Endothelial cell of umbilical vein (primary cell): ENCODE measurements around the gene TWIST2. TPM values are rescaled to one million over a fixed set of nuclear protein-coding genes. Genes with fewer than 3 reads are reported as not detected.

Source experiments
- BruUV-seq: library from RNA; stranded (reverse); fragments of 400-500 nt; replicated peaks from 2 replicates; lab custom pipeline; 2021; lab: Mats Ljungman, UMichigan
- CTCF ChIA-PET: fragments of 300-600, 350-600 bp; sonication (Branson Sonifier 250); formaldehyde crosslinking; loops from one replicate; lab custom pipeline; 2021; ENCODE audit warnings: antibody characterized with exemption, inconsistent platforms; lab: Charles Lee
- POLR2A ChIA-PET: fragments of 300-600, 350-600 bp; sonication (Branson Sonifier 250); formaldehyde crosslinking; loops from one replicate; lab custom pipeline; 2021; ENCODE audit warnings: antibody characterized with exemption, inconsistent platforms; lab: Charles Lee
- DNase-seq: peaks from one replicate; pipeline ENCODE4 v3.0.0-alpha.2; 2011; ENCODE audit warnings: low read depth, low spot score
- FAIRE-seq: peaks from 2 replicates; lab custom pipeline; 2011; peaks lifted over from hg19 to GRCh38; lab: Jason Lieb, UNC
- H2AFZ ChIP-seq: 2 replicates; pipeline ENCODE4 v1.6.0; 2012; ENCODE audit warnings: low read depth, low read length, control low read depth, inconsistent platforms
- H3K27ac ChIP-seq: 2 replicates; pipeline ENCODE4 v1.5.1; 2011; ENCODE audit warnings: low read depth, mild to moderate bottlenecking, control low read depth, low read length, moderate library complexity; ENCODE audit not compliant: insufficient read depth
- H3K27me3 ChIP-seq, 2 experiments: 2 replicates each; pipeline versions ENCODE4 v1.6.0 to v1.6.1; 2011; ENCODE audit warnings: low read length in 2 of 2, mixed read lengths in 1 of 2; ENCODE audit not compliant: control insufficient read depth in 2 of 2, insufficient read depth in 2 of 2
- H3K36me3 ChIP-seq, 2 experiments: 2 replicates in 1 of 2; 3 replicates in 1 of 2; pipeline ENCODE4 v1.5.1; 2011; ENCODE audit warnings: low read length in 2 of 2, mild to moderate bottlenecking in 1 of 2, moderate library complexity in 1 of 2; ENCODE audit not compliant: control insufficient read depth in 2 of 2, insufficient read depth in 2 of 2; ENCODE audit errors: extremely low read depth in 1 of 2
- H3K4me1 ChIP-seq: 3 replicates; pipeline ENCODE4 v1.5.1; 2011; ENCODE audit warnings: mild to moderate bottlenecking, low read length; ENCODE audit not compliant: control insufficient read depth, insufficient read depth; ENCODE audit errors: extremely low read depth
- H3K4me2 ChIP-seq: 2 replicates; pipeline ENCODE4 v1.6.1; 2011; ENCODE audit warnings: low read length, control low read depth, mixed read lengths; ENCODE audit not compliant: insufficient read depth
- H3K4me3 ChIP-seq, 3 experiments: fragments of 200-600 bp in 1 of 3; sonication (generic), shearing (Covaris generic) in 1 of 3; replicated peaks in 1 of 3; 2 replicates each; pipeline ENCODE4 v1.5.1; 2011 to 2016; ENCODE audit warnings: control low read depth in 3 of 3, low read length in 3 of 3, mild to moderate bottlenecking in 2 of 3, inconsistent platforms in 1 of 3, low read depth in 1 of 3, moderate library complexity in 1 of 3; ENCODE audit not compliant: insufficient read depth in 1 of 3
- H3K79me2 ChIP-seq: 2 replicates; pipeline ENCODE4 v1.6.0; 2012; ENCODE audit warnings: low read length, inconsistent platforms; ENCODE audit not compliant: control insufficient read depth, insufficient read depth
- H3K9ac ChIP-seq: replicated peaks from 2 replicates; pipeline ENCODE3; 2011; ENCODE audit warnings: low read length, control low read depth; ENCODE audit not compliant: insufficient read depth; ENCODE audit errors: extremely low read depth
- H3K9me1 ChIP-seq: replicated peaks from 3 replicates; pipeline ENCODE4 v1.6.0; 2011; ENCODE audit warnings: mild to moderate bottlenecking, low read length; ENCODE audit not compliant: control insufficient read depth, insufficient read depth; ENCODE audit errors: extremely low read depth
- H3K9me3 ChIP-seq: replicated peaks from 2 replicates; pipeline ENCODE4 v1.5.1; 2012; ENCODE audit warnings: low read length, inconsistent platforms; ENCODE audit not compliant: control insufficient read depth, insufficient read depth
- H4K20me1 ChIP-seq: replicated peaks from 2 replicates; pipeline ENCODE3; 2011; ENCODE audit warnings: mild to moderate bottlenecking, low read length; ENCODE audit not compliant: control insufficient read depth, insufficient read depth; ENCODE audit errors: extremely low read depth
- EZH2 ChIP-seq: IDR thresholded peaks from 2 replicates; pipeline ENCODE4 v1.6.1; 2012; ENCODE audit warnings: borderline replicate concordance, low read depth, mild to moderate bottlenecking, moderate library complexity, low read length, inconsistent platforms; ENCODE audit not compliant: severe bottlenecking
- FOS ChIP-seq: IDR thresholded peaks from 2 replicates; pipeline ENCODE4 v1.6.1; 2011; ENCODE audit warnings: mild to moderate bottlenecking, low read length, moderate library complexity, borderline replicate concordance; ENCODE audit not compliant: insufficient read depth
- GATA2 ChIP-seq: IDR thresholded peaks from 2 replicates; pipeline ENCODE4 v1.7.0; 2011; ENCODE audit warnings: low read depth, mild to moderate bottlenecking, moderate library complexity, mixed read lengths, low read length; ENCODE audit not compliant: insufficient read length, insufficient read depth
- JUN ChIP-seq: IDR thresholded peaks from 2 replicates; pipeline ENCODE4 v1.6.1; 2011; ENCODE audit warnings: borderline replicate concordance, low read depth; ENCODE audit not compliant: insufficient read length, insufficient read depth
- MYC ChIP-seq: IDR thresholded peaks from one replicate; pipeline ENCODE4 v1.6.1; 2011; ENCODE audit warnings: mild to moderate bottlenecking, low read depth, low read length
- POLR2A ChIP-seq: IDR thresholded peaks from 2 replicates; pipeline ENCODE4 v1.6.1; 2012; ENCODE audit warnings: low read depth, mild to moderate bottlenecking, control low read depth, low read length
- POLR2AphosphoS5 ChIP-seq: IDR thresholded peaks from 2 replicates; pipeline ENCODE4 v1.6.1; 2012; ENCODE audit warnings: low read depth, mild to moderate bottlenecking, control low read depth, low read length, moderate library complexity; ENCODE audit not compliant: insufficient read depth
- dilution Hi-C: fragments of 300-500 bp; cut with MboI; formaldehyde crosslinking; loops from one replicate; pipeline ENCODE4 v1.15.0; 2019; ENCODE audit warnings: low sequenced_read_pairs; ENCODE audit not compliant: extremely low pct_ligation_motif_present
- intact Hi-C: fragments of 100-400 bp; cut with micrococcal nuclease; formaldehyde crosslinking; loops from one replicate; pipeline ENCODE4 v1.10.0; 2022
- polyA plus RNA-seq, 4 experiments: library from polyadenylated mRNA; depleted of rRNA in 3 of 4; stranded (reverse) in 3 of 4; unstranded in 1 of 4; fragments of >200 nt; gene quantifications; 2 replicates each; pipeline versions ENCODE4 v1.2.1 to v1.2.3, GENCODE V29; 2011 to 2012; ENCODE audit warnings: missing spikeins in 1 of 4
- total RNA-seq: library from RNA; stranded (reverse); gene quantifications from 2 replicates; pipeline ENCODE4 v1.2.3, GENCODE V29; 2021
- TF ChIP-seq, protein P1 (sequence below): IDR thresholded peaks from 2 replicates; pipeline ENCODE4 v1.6.1; 2011; ENCODE audit not compliant: insufficient read depth, insufficient read length

The TWIST2 gene
- total and polyA plus RNA-seq, 2 donors (not counting 3 experiments of a cell fraction or from before 2014, with no cell fraction given) = 2.3 to 3.4 TPM

GRCh38 chr2:238926761-238927611, 79.1 kb downstream of the TWIST2 start:
- Histone ChIP-seq H3K27ac (no peak overlapping the region), H3K4me1 (no peaks in the 10 kb centered on the region), H3K9me1 (peaks cover 2% of the 10 kb centered on the region), H3K9me3 (no peaks in the 10 kb centered on the region), H3K79me2 (no peaks in the 10 kb centered on the region), H3K4me2 (no peak overlapping the region), H4K20me1 (no peaks in the 10 kb centered on the region), H2AFZ (no peak overlapping the region), H3K27me3 (no peaks in the 10 kb centered on the region), H3K9ac (no peak overlapping the region), H3K36me3 (no peaks in the 10 kb centered on the region), H3K4me3 (no peak overlapping the region)
- POLR2A ChIA-PET = no interaction called here
- dilution Hi-C loops = no loop called here
- FAIRE-seq (no peak), DNase-seq (no peak)
- BruUV-seq = no TSS peak
- no peak for TF ChIP-seq POLR2AphosphoS5
- TF ChIP-seq EZH2 = no peak
- TF ChIP-seq, protein P1, sequence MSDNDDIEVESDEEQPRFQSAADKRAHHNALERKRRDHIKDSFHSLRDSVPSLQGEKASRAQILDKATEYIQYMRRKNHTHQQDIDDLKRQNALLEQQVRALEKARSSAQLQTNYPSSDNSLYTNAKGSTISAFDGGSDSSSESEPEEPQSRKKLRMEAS = no peak
- no peak for TF ChIP-seq FOS
- no peak for TF ChIP-seq POLR2A
- TF ChIP-seq GATA2 = no peak
- no peak for TF ChIP-seq JUN
- no peak for TF ChIP-seq MYC
- intact Hi-C loops = no loop called here
- CTCF ChIA-PET = no interaction called here
